Measurements from ENCODE around the gene CCDC149.

DNA sequence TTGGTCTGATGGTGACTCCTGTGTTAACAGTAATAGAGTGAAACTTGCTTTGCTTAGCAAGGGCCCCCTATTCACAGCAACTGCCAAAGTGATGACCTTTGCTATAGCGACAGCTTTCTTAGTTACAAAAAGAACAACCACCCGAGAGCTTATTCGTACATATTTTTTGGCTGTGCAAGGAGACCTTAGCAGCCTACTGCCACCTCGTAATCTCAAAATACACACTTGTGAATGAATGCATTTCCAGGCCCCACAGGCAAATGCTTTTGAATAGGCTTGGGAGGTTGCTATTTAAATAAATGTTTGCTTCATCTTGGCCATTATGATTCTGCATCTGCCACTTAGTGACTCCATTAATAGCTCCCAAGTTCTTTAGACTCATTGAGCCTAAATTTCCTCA lies 47.4 kb downstream of the CCDC149 start:
- TF ChIP-seq, protein P1, sequence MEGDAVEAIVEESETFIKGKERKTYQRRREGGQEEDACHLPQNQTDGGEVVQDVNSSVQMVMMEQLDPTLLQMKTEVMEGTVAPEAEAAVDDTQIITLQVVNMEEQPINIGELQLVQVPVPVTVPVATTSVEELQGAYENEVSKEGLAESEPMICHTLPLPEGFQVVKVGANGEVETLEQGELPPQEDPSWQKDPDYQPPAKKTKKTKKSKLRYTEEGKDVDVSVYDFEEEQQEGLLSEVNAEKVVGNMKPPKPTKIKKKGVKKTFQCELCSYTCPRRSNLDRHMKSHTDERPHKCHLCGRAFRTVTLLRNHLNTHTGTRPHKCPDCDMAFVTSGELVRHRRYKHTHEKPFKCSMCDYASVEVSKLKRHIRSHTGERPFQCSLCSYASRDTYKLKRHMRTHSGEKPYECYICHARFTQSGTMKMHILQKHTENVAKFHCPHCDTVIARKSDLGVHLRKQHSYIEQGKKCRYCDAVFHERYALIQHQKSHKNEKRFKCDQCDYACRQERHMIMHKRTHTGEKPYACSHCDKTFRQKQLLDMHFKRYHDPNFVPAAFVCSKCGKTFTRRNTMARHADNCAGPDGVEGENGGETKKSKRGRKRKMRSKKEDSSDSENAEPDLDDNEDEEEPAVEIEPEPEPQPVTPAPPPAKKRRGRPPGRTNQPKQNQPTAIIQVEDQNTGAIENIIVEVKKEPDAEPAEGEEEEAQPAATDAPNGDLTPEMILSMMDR (IDR thresholded peaks at IDR 0.05; ENCODE audit: insufficient read depth, low read depth, low read length) = no peak
- no peak for TF ChIP-seq EZH2 (IDR thresholded peaks at IDR 0.05; ENCODE audit: insufficient read depth, low read length)

Data from astrocyte (in vitro differentiated cells and primary cell).